Stimulated activated CD4-positive, alpha-beta T cell treated with anti-CD3 and anti-CD28 coated beads, Interleukin-2, amount 100 ng/mL, for 4 hours (primary cell): Measurements from ENCODE around the gene ZNF714.

Source experiments
- DNase-seq: peaks from one replicate; pipeline ENCODE4 v3.0.0-alpha.2; 2020; ENCODE audit warnings: low read depth

The ZNF714 gene

GRCh38 chr19:21082011-21082975 is at the start of gene ZNF714:
Gene ZNF714 (plus strand): TSS chr19:21082203. CDS start chr19:21098269, 16,066 bp downstream.
- DNase-seq: peak; percentile 74

- DNase-seq: no peak
Observed at GRCh38 chr19:21045028-21045427, 37.0 kb upstream of the ZNF714 start.

- DNase-seq: no peak
Observed at GRCh38 chr19:21046489-21046888, 35.5 kb upstream of the ZNF714 start.

- no peak for DNase-seq
Observed at GRCh38 chr19:21047716-21048115, 34.3 kb upstream of the ZNF714 start.

GRCh38 chr19:21052902-21053301 is 29.1 kb upstream of the ZNF714 start:
- DNase-seq: no peak

- DNase-seq: no peak
Observed at GRCh38 chr19:21065336-21065735, 16.7 kb upstream of the ZNF714 start.

GRCh38 chr19:21084343-21084742 is 2.3 kb downstream of the ZNF714 start:
- no peak for DNase-seq

GRCh38 chr19:21087871-21088270 is 5.9 kb downstream of the ZNF714 start:
- DNase-seq: no peak

GRCh38 chr19:21092109-21092508 is 10.1 kb downstream of the ZNF714 start:
- no peak for DNase-seq

- no peak for DNase-seq
Observed at GRCh38 chr19:21094347-21095025, 12.5 kb downstream of the ZNF714 start.

GRCh38 chr19:21098291-21098690 is 16.3 kb downstream of the ZNF714 start:
- DNase-seq: no peak

GRCh38 chr19:21101521-21102242 is 19.7 kb downstream of the ZNF714 start:
- no peak for DNase-seq

- DNase-seq: no peak
Observed at GRCh38 chr19:21109116-21109515, 27.1 kb downstream of the ZNF714 start.

GRCh38 chr19:21110183-21110582 is 28.2 kb downstream of the ZNF714 start:
- no peak for DNase-seq

- DNase-seq: no peak
Observed at GRCh38 chr19:21115430-21115829, 33.4 kb downstream of the ZNF714 start.

GRCh38 chr19:21117041-21117907 is 35.3 kb downstream of the ZNF714 start:
- DNase-seq: no peak

GRCh38 chr19:21126078-21126477 is 44.1 kb downstream of the ZNF714 start:
- no peak for DNase-seq

GRCh38 chr19:21127001-21127400 is 45.0 kb downstream of the ZNF714 start:
- no peak for DNase-seq

- DNase-seq: no peak
Observed at GRCh38 chr19:21127898-21128297, 45.9 kb downstream of the ZNF714 start.

- no peak for DNase-seq
Observed at GRCh38 chr19:21128901-21129698, 47.1 kb downstream of the ZNF714 start.
